DOHH2 (cell line): ENCODE measurements around the gene CBX7.

ENCODE experiments used
- CTCF ChIP-seq: fragments of 200-600 bp; sonication (generic); IDR thresholded peaks from one replicate; pipeline ENCODE4 v1.5.1; 2014; ENCODE audit warnings: antibody characterized with exemption, mild to moderate bottlenecking, low read depth, low read length; ENCODE audit not compliant: poor library complexity, severe bottlenecking
- EZH2phosphoT487 ChIP-seq: fragments of 200-600 bp; sonication (generic); IDR thresholded peaks from 2 replicates; pipeline ENCODE4 v1.6.1; 2017; ENCODE audit warnings: borderline replicate concordance, mild to moderate bottlenecking, antibody characterized with exemption, low read length, moderate library complexity, mixed read lengths

GRCh38 chr22:39166547-39166946, 14.1 kb upstream of the CBX7 start:
- TF ChIP-seq CTCF (no peak), EZH2phosphoT487 (no peak)
